CD4-positive, alpha-beta T cell treated with Interleukin-17A for 4 hours (primary cell): ENCODE measurements around the gene TRIM8.

Experiments
- DNase-seq: peaks from one replicate; pipeline ENCODE4 v3.0.0-alpha.2; 2020; ENCODE audit warnings: mixed read lengths

The TRIM8 gene, protein sequence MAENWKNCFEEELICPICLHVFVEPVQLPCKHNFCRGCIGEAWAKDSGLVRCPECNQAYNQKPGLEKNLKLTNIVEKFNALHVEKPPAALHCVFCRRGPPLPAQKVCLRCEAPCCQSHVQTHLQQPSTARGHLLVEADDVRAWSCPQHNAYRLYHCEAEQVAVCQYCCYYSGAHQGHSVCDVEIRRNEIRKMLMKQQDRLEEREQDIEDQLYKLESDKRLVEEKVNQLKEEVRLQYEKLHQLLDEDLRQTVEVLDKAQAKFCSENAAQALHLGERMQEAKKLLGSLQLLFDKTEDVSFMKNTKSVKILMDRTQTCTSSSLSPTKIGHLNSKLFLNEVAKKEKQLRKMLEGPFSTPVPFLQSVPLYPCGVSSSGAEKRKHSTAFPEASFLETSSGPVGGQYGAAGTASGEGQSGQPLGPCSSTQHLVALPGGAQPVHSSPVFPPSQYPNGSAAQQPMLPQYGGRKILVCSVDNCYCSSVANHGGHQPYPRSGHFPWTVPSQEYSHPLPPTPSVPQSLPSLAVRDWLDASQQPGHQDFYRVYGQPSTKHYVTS

DNA sequence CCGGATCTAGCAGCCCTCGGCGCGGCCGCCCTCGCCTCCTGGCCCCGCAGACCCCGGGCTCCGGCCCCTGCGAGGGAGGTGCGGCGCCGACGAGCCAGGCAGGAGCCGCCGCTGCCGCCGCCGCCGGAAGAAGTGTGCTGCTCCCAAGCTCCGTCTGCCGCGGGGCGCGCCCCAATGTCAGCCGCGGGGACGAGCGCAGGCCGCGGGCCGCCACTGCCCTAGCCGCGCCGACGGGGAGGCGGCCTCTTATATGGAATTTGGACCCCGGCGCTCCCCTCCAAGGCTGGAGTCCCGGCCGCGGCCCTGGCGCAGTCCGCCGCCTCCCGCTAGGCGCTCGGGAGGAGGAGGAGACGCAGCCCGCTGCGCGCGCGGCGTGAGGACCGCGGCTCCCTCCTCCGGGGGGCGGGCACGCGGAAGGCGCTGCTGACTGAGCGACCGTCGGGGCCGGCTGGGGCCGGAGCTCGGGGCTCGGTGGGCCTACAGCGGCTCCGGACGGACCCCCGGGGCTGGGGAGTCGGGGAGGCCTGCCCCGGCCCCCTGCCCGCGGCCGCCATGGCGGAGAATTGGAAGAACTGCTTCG, at the start of gene TRIM8:
Gene TRIM8, plus strand, starts transcription at position 414 of the 580 bp plus-strand sequence. Its CDS starts 139 bp downstream, at position 553.
- peak; percentile 70 for DNase-seq

DNA sequence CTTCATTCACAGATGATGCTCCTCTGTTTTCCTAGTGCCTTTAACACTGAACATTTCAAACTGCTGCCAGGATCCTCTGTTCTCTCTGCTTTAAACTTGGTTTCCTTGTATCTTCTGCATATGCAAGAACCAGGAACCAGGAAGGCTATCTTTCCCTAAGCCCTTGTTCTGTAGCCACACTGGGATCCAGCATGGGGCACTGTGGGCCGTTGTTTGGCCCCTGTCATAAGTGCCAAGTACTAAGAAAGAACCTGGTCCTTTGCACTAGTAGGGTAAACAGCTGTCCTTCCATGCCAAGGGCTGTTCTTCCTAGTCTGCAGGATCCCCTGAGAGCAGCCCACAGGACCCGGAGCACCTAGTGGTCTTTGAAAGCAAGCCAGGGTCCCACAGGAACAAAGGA, 49.0 kb upstream of the TRIM8 start:
- no peak for DNase-seq

DNA sequence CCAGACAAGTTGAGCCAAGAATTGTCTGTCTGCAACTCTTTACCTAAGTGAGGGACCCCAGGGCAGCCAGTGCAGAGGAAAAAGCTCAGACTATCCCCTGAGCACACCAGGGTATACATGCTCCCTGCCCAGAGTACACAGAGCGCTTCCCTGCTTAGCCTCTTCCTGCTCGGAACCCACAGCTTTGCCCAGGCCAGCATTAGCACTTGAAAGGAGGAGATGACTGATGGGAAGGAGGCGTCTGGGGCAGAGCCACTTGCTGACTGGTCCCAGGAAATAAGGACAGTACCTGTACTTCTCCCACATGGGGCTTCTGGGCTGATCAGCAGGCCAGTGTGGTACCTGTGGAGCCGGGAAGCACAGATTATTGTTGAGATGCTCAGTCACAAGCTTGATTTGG, 48.4 kb upstream of the TRIM8 start:
- DNase-seq = no peak

DNA sequence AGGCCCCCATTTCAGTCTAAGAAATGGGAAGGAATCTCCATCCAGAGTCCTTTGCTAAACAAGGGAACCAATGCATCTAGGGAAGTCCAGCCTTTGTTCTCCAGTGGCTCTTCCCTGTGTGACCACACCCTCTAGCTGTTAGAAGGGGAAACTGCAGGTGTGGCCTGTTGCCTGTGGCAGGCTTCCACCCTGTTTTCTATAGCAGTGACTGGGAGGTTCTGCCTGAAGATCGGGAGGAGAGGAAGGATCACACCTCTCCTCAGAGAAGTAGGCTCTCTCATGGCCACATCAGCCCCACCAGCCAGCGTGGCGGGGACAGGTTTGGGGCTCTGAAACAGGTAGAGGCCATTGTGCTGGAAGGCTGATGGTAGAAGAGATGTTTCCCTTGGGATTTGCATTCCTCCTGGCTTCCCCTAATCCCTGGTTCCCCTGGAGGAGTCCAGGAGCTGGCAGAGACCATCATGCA, 47.7 kb upstream of the TRIM8 start:
- DNase-seq = peak; percentile 44

DNA sequence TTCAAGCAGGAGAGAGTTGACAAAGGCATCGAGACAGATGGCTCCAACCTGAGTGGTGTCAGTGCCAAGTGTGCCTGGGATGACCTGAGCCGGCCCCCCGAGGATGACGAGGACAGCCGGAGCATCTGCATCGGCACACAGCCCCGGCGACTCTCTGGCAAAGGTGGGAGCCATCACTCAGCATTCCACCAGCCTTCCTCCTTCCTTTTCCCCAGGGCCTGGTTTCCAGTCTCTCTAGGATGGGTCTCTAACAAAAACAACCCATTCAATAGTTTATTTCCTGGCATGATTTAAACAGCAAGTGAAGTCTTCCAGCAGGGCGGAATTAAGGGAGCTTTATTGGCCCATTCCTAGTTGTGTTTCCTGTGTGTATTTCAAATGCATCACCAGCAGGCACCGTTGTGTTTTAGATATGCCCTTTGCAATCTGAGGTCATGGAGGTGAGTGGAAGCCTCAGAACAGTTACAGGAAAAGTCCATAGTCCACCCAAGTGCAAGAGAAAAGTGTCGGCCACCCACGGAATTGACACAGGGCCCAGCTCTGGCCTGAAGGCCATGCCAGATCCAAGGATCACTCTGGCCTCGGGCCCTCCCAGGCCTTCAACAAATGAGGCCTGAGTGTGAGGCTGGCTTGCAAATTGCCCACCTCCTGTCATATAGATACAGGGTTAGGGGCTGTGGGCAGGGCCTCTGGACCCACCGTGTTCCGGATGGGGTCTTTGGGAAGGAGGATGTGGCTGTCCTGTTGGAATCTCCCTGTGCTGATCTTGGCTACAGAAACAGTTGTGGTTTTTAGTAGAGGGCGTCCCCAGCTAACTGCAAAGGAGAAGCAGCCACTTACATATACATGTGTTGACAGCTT, 46.9 kb upstream of the TRIM8 start:
- no peak for DNase-seq

DNA sequence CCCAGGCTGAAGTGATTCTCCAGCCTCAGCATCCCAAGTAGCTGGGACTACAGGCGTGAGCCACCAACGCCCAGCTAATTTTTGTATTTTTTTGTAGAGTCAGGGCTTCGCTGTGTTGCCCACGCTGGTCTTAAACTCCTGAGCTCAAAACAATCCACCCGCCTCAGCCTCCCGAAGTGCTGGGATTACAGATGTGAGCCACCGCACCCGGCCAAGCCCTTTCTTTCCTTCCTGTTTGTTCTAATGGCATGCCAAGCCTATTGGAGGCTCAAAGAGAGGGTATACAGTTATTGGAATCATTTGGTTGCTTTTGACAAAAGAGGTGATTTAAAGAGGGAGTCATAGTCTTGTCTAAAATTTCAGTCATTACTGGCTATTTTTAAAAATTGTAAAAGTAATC, 46.0 kb upstream of the TRIM8 start:
- no peak for DNase-seq

DNA sequence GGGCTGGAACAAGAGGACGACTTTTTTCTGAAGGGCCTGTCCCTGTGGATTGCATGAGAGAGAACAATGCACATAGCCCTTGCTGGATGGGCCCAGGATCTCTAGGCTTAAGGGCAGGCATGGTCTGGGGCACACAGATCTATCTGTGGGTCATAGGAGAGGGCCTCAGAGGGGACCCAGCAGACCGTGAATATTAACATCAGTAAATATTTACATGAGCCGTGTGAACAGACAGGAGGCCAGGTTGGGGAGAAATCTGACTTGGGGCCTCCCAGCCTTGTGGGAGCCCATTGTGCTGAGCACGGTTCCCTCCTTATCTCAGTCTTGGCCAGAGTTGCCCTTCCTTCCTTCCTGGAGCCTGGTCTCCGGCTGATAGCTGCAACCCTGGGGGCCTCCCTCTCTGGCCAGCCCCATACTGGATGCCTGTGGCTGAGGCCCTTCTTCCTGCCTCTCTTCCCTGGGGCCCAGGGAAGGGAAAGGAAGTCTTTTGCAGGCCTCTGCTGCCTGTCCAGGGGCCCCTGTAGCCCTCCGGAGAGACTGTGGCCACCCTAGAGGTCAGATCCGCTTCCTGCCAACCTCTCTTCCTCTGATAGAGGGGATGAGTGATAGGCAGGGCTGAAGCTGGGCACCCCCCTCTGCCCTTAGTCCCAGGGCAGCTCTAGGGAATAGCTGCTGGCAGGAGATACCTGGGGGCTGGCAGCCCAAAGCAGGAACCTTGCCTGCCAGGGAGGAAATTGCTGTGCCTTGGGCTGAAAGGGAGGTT, 44.5 kb upstream of the TRIM8 start:
- no peak for DNase-seq

DNA sequence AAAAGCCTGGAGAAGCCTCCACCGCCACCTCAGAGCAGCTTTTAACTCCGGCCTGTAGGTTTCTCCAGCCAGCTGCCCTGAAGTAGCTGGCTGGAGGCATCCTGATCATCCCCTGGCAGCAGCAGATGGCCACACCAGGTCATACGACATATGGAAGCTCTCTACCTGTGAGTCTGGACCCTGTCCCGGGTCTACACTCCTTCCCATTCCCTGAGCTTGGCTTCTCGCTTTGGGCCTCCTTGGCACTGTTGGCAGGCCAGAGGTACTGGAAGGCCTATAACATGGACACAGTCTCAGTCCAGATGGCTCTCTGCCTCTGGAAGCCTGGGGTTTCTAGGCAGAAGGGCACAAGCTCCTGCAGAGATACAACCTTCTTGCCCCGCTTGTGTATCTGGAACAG, 43.5 kb upstream of the TRIM8 start:
- DNase-seq = no peak

DNA sequence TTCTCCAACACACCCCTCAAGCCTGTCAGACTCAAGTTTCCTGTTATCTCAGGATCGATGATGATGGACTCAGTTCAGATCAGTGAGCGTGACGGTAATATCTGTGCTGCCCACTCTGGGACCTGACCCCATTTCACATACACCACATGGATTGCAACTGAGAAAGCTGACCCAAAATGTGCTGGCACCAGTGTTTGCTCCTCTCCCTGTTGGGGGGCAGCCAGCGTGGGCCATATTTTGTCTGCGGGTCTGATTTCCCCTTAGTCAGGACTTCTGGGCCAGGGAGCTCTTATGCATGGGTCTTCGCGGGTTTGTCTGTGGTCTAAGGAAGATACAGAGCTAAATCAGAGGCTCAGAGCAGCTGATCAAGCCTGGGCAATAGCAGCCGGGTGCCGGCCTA, 42.6 kb upstream of the TRIM8 start:
- DNase-seq = no peak

DNA sequence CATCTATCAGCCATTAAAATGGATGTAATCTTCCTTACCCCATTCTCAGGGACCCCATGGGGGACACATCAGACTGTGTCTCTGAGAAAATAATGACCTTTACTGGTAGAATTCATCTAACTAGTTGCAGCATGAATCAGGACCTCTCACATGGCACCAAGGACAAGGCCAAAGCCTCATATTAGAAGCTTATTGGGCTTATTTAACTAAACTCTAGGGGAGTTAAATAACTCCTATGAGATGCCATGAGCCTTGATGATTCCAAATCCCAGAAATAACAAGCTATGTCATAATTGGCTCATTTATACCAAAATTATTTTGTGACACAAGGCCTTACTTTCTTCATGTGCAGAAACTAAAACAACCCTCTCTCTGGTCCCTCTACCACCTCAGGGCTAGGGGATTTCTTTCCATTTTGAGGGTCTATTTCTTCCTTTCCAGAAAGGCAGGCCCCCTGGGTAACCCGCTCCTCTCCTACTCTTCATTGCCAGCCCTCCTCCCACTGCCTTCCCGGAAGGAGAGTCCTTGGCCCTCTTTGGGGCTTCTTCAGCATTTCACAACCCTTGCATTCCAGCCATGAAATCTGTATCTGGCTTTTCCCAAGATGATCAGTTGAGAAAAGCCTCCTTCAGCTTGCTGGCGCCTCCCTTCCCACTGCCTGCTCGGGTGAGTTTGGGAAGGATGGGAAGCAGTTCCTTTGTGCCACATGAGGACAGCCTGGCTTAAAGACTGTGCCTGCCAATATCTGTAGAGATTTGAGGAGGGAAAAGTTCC, 41.8 kb upstream of the TRIM8 start:
- DNase-seq = no peak

DNA sequence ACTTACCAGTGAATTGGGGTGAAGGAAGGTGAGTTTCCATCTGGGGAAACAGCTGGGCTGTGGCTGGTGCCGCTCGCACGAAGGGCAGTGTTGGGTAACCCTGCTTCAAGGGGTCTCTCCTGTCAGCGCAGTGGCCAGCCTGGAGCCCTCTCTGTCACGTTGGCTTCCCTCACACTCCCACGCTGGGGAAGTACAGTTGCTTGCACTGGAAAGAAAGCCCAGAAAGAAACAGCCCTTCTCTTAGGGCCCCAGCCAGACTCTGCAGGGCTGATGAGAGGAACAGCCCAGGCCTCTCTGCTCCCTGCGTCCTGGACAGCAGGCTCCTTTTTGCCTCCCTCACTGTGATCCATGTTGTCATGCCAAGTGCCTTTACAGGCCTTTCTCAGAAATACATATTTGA, 40.3 kb upstream of the TRIM8 start:
- DNase-seq = no peak

DNA sequence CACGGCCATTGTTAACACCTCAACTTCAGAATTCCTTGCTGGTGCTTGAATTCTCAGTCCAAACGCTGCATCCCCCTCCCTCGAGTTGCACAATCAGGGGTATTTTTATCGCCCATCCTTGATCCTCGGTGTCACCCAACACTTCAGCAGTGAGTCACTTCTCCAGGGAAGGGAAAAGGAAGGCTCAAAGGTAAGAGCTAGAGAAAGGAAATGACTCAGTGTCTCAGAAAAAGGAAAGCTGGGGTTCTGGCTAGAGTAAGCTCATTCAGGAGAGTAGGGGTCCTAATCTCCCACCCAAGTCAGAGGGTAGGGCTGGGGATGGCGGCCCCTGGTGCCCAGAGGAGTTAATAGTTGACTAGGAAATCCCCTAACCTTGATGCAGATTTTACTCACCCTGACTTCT, 39.8 kb upstream of the TRIM8 start:
- DNase-seq = no peak

DNA sequence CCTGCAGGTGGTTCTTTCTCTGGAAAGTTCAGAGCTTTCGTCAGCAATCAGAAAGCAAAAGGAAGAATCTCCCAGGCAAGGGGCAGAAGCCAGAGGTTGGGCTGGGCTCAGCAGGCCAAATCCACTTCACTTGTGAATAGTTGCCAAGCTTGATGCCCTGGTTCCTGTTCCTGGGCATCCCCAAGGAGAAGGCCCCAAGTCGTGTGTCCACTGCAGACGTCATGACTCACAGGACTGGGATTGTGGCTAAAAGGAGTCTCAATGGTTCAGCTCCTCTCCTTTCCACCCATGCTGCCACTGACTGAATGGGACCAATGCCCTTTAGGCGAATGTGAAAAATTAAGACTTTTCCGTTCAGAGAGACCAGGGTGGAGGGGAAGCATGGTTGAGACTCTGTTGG, 38.6 kb upstream of the TRIM8 start:
- no peak for DNase-seq

DNA sequence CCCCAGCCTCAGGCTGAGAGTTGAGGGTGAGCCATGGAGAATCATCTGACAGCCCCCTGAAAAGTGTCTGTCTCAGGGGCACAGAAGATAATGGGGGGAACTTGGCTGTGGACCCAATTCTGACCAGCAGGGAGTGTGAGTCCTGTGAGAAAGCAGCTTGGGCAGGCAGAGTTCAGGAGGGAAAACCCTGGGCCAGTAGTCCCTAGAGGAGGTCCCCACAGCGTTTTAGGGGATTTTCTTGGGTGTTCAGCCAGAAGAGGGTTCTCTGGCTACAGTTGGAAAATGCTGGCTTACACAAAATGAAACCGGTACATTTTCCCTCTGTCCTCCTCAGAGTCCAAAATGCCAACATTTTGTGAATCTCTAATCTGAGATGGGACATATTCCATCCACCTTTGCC, 35.8 kb upstream of the TRIM8 start:
- DNase-seq = no peak

DNA sequence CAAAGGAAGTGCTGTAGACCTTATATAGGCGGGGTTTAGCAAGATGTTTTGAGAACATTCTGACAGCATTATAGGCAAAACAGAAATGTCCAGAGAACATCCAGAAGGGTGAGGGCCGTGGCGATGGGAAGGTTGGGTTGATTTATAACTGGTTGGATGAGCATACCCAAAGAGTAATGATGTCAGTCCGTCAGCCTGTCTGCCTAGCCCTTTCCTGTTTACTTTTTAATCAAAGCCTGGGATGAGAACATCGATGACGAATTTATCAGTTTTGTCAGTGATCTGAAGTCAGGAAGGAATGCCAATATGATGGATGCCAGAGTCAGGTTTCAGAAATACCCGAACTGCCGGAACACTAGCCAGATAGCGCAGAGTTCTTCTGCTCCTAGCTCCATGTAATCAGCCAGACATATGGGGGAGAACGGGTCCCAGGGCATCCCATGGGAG, 33.8 kb upstream of the TRIM8 start:
- no peak for DNase-seq

DNA sequence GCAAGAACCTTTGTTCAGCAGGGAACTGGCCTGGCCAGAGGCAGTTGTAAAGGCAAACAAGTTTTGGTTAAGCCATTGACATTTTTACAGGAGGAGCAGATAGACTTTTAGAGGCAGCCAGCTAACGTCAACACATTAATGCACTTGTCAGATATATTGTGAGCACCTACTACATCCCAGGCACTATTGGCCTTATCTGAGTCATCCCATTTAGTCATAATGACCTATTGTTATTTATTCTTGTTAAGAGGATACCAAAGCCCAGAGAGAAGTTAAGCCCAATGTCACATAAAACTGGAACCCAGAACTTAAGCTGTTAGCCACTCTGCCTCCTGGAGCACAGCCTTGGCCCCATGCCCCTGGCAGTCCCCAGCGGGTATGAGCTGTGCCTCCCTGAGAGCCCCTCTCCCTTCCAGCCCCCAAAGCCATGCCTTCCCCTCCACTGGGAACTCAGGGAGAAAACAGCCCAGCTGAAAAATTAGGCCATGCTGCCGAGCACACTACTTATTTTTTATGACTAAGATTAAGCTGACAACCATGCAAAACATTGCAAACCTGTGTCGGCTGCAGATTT, 32.7 kb upstream of the TRIM8 start:
- DNase-seq = no peak

DNA sequence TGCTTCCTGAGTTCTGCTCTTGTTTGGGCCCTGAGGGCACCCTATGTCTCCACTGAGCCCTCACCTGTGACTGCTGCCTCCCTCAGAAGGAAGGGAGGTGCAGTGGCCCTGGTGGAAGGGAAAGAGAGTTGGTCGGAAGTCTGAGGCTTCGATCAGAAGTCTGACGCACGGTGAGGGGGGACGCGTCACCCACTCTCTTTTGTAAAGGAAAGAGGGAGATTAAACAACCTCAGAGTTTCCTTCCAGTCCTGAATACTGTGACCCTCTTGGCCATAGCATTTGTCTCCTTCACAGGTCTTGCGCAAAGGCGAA, 31.4 kb upstream of the TRIM8 start:
- peak; percentile 68 for DNase-seq

DNA sequence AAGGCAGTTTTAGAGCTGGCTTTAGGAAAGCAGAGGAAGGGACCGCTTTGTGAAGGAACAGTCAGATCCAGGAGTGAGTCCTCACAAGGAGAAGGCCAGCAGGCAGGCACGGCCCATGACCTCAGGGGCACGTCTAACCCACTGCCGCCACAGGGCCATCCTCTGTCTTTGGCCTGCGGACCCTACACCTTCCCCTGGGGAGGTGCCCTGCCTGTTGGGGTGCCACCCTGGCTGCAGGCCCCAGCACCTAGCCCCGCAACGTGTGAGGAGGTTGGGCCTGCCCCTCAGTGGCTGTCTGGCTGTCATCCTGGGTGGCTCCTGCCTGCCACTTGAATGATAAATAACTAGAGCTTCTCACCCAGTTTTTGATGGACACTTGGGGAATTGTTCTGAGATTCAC, 31.0 kb upstream of the TRIM8 start:
- peak; percentile 36 for DNase-seq

DNA sequence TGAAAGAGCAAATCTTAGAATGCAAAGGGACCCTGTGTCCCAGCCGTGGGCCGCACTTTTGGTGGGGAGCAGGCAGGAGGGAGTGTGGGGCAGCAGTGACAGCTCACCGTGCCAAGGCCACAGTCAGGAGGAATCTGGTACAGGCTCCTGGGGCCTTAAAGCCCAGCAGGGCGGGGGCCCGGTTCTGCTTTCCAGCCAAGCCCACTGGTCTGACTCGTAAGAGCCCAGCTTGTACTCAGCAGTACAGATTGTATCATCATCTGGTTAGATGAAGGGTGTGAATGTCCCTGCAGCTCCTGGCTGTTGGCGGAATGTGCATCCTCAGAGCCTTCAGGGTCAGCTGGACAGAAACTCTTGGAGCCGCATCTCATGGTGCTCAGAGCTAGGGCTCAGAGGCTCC, 30.5 kb upstream of the TRIM8 start:
- DNase-seq = no peak

DNA sequence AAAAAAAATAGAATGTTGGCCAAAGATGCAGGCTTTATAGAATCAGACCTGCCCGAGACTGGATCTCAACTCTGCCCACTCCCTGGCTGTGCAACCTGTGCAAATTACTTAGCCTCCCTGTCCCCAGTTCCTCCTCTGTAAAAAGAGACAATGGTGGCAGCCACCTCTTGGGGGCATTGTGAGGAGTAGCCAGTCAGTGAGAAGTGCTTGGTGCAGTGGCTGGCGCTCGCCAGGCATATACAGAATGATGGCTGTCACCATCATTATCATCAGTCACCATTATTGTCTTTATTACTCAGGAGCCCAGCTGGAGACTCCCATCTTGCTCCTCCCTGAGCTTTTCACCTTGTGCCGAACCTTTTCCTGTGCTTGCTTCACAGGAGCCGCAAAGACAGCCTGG, 29.4 kb upstream of the TRIM8 start:
- no peak for DNase-seq

DNA sequence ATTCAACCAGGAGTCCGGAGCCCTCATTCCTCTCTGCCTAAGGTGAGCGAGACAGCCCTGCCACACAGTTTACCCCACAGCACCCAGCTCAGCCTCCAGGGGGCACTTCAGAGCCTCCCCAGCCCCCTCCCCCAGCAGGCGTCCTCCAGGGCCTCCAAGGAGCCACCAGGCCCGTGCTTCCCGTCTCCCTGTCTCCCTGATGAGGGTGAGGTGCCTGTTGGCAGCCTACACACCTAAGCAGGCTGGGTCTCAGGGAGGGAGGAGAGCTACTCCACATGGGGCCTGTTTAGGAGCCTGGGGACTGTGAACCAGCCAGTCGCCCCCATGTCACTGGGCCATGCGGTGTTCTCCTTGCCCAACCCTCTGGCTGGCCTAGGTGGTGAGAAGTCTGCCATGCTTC, 28.9 kb upstream of the TRIM8 start:
- DNase-seq = peak; percentile 51
